ENCODE measurements around the gene TRIM10.
"Not testable (repeated sequence)": the region's sequence is repeated elsewhere in the genome, so short reads cannot be mapped to it uniquely, and the experiment has no call there.

The TRIM10 gene

DNA sequence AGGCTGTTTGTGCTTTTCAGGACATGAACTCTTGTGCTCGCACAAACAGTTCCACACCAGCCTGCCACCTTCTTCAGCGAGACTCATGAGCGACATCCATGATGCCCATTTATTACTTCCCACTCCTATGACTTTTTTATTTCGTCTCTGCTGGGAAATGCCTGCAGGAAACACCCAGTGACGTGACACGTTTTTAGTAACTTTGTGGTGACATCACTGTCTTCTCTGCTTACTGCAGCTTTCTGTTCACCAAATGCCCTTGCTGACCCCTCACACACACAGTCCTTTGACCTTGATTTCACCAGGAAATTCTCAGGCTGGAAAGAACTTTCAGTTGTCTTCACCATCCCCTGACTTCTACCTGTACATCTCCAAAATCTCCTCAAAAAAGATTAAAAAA lies 16.2 kb downstream of the TRIM10 start:
- H3K4me1 ChIP-seq (ENCODE audit: control insufficient read depth in 5 of 5, insufficient read depth in 5 of 5, low read length in 5 of 5): no peaks in the 10 kb centered on the region
- H3K27ac ChIP-seq (ENCODE audit: low read depth, low read length): no peak overlapping the region
- peaks cover 3 to 22% (median 13%) of the 10 kb centered on the region in 5 donors for H3K27me3 ChIP-seq (ENCODE audit: control insufficient read depth in 5 of 5, insufficient read depth in 4 of 5, low read length in 5 of 5)
- H3K36me3 ChIP-seq (ENCODE audit: control insufficient read depth in 5 of 5, insufficient read depth in 5 of 5, low read length in 5 of 5): no peaks in the 10 kb centered on the region
- H3K9me3 ChIP-seq (ENCODE audit: control insufficient read depth in 5 of 5, low read length in 5 of 5): no peaks in the 10 kb centered on the region
- H3K4me3 ChIP-seq (ENCODE audit: low read depth in 1 of 5, low read length in 5 of 5): no peak overlapping the region
- H3K9ac ChIP-seq (ENCODE audit: low read length in 5 of 5): no peak overlapping the region

GRCh38 chr6:30143780-30144179 lies 17.2 kb downstream of the TRIM10 start:
- Histone ChIP-seq H3K27ac (ENCODE audit: low read depth, low read length) (no peak overlapping the region), H3K9ac (ENCODE audit: low read length in 5 of 5) (no peak overlapping the region), H3K36me3 (ENCODE audit: control insufficient read depth in 5 of 5, insufficient read depth in 5 of 5, low read length in 5 of 5) (no peaks in the 10 kb centered on the region), H3K9me3 (ENCODE audit: control insufficient read depth in 5 of 5, low read length in 5 of 5) (no peaks in the 10 kb centered on the region), H3K27me3 (ENCODE audit: control insufficient read depth in 5 of 5, insufficient read depth in 4 of 5, low read length in 5 of 5) (peaks cover 3 to 22% (median 13%) of the 10 kb centered on the region in 5 donors), H3K4me1 (ENCODE audit: control insufficient read depth in 5 of 5, insufficient read depth in 5 of 5, low read length in 5 of 5) (no peaks in the 10 kb centered on the region), H3K4me3 (ENCODE audit: low read depth in 1 of 5, low read length in 5 of 5) (no peak overlapping the region)

- Histone ChIP-seq H3K4me1 (ENCODE audit: control insufficient read depth in 5 of 5, insufficient read depth in 5 of 5, low read length in 5 of 5) (no peaks in the 10 kb centered on the region), H3K36me3 (ENCODE audit: control insufficient read depth in 5 of 5, insufficient read depth in 5 of 5, low read length in 5 of 5) (no peaks in the 10 kb centered on the region), H3K27me3 (ENCODE audit: control insufficient read depth in 5 of 5, insufficient read depth in 4 of 5, low read length in 5 of 5) (peaks cover 3 to 20% (median 10%) of the 10 kb centered on the region in 5 donors), H3K9me3 (ENCODE audit: control insufficient read depth in 5 of 5, low read length in 5 of 5) (no peaks in the 10 kb centered on the region), H3K27ac (ENCODE audit: low read depth, low read length) (no peak overlapping the region), H3K9ac (ENCODE audit: low read length in 5 of 5) (no peak overlapping the region), H3K4me3 (ENCODE audit: low read depth in 1 of 5, low read length in 5 of 5) (no peak overlapping the region)
Measured at GRCh38 chr6:30142665-30143064, 18.3 kb downstream of the TRIM10 start.

GRCh38 chr6:30140240-30140639 lies 20.8 kb downstream of the TRIM10 start:
- H3K36me3 ChIP-seq (ENCODE audit: control insufficient read depth in 5 of 5, insufficient read depth in 5 of 5, low read length in 5 of 5); H3K9me3 ChIP-seq (ENCODE audit: control insufficient read depth in 5 of 5, low read length in 5 of 5): not testable (repeated sequence)
- peaks cover under 1 to 12% (median 6%) of the 10 kb centered on the region in 5 donors for H3K27me3 ChIP-seq (ENCODE audit: control insufficient read depth in 5 of 5, insufficient read depth in 4 of 5, low read length in 5 of 5)

GRCh38 chr6:30136570-30137286 lies 24.3 kb downstream of the TRIM10 start:
- H3K9ac ChIP-seq (ENCODE audit: low read length in 5 of 5): no peak overlapping the region
- H3K4me3 ChIP-seq (ENCODE audit: low read depth in 1 of 5, low read length in 5 of 5): no peak overlapping the region
- no peaks in the 10 kb centered on the region for H3K36me3 ChIP-seq (ENCODE audit: control insufficient read depth in 5 of 5, insufficient read depth in 5 of 5, low read length in 5 of 5)
- H3K27ac ChIP-seq (ENCODE audit: low read depth, low read length): no peak overlapping the region
- no peaks in the 10 kb centered on the region for H3K4me1 ChIP-seq (ENCODE audit: control insufficient read depth in 5 of 5, insufficient read depth in 5 of 5, low read length in 5 of 5)
- H3K9me3 ChIP-seq (ENCODE audit: control insufficient read depth in 5 of 5, low read length in 5 of 5): no peaks in the 10 kb centered on the region
- H3K27me3 ChIP-seq (ENCODE audit: control insufficient read depth in 5 of 5, insufficient read depth in 4 of 5, low read length in 5 of 5): peaks cover 0 to 22% (median 7%) of the 10 kb centered on the region in 5 donors

More at GRCh38 chr6:30140240-30140639, 20.8 kb downstream of the TRIM10 start:
- not testable (repeated sequence) for H3K4me1 ChIP-seq (ENCODE audit: control insufficient read depth in 5 of 5, insufficient read depth in 5 of 5, low read length in 5 of 5); H3K9ac ChIP-seq (ENCODE audit: low read length in 5 of 5); H3K27ac ChIP-seq (ENCODE audit: low read depth, low read length); H3K4me3 ChIP-seq (ENCODE audit: low read depth in 1 of 5, low read length in 5 of 5)

DNA sequence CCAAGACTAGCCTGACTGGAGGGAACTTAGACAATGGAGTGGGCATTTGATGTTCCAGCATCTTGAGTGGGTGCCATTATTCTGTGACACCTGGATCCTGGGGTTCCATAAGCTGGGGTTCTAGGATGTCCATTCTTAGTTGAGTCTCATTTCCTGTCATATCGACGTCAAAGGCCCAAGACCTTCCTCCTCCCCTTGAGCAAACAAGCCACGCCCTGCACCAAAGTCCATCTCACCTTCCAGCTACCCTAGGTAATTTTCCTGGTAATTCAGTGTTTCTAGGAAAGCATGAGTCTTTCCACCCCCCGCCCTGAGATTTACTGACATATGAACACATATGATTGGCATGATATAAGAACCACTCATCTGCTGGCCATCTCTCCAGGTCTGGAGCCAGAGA lies 25.3 kb downstream of the TRIM10 start, which contains the start of gene TRIM40:
Gene TRIM40 (plus strand): TSS at position 384 of the 400 bp plus-strand sequence. CDS start 897 bp downstream, outside the sequence.
- Histone ChIP-seq H3K27ac (ENCODE audit: low read depth, low read length) (no peak within 1 kb of the TSS), H3K4me1 (ENCODE audit: control insufficient read depth in 5 of 5, insufficient read depth in 5 of 5, low read length in 5 of 5) (peaks cover 0 to 5% (median 2%) of the 10 kb centered on the region in 5 donors), H3K27me3 (ENCODE audit: control insufficient read depth in 5 of 5, insufficient read depth in 4 of 5, low read length in 5 of 5) (peaks cover 0 to 30% (median 10%) of the 10 kb centered on the region in 5 donors), H3K36me3 (ENCODE audit: control insufficient read depth in 5 of 5, insufficient read depth in 5 of 5, low read length in 5 of 5) (no peaks in the 10 kb centered on the region), H3K4me3 (ENCODE audit: low read depth in 1 of 5, low read length in 5 of 5) (no peak within 1 kb of the TSS), H3K9me3 (ENCODE audit: control insufficient read depth in 5 of 5, low read length in 5 of 5) (no peaks in the 10 kb centered on the region), H3K9ac (ENCODE audit: low read length in 5 of 5) (no peak within 1 kb of the TSS)

GRCh38 chr6:30135147-30135546 lies 25.9 kb downstream of the TRIM10 start:
- no peak overlapping the region for H3K27ac ChIP-seq (ENCODE audit: low read depth, low read length)
- peaks cover 5 to 35% (median 16%) of the 10 kb centered on the region in 5 donors for H3K27me3 ChIP-seq (ENCODE audit: control insufficient read depth in 5 of 5, insufficient read depth in 4 of 5, low read length in 5 of 5)
- peaks cover 0 to 6% (median 3%) of the 10 kb centered on the region in 5 donors for H3K4me1 ChIP-seq (ENCODE audit: control insufficient read depth in 5 of 5, insufficient read depth in 5 of 5, low read length in 5 of 5)
- no peaks in the 10 kb centered on the region for H3K9me3 ChIP-seq (ENCODE audit: control insufficient read depth in 5 of 5, low read length in 5 of 5)
- H3K9ac ChIP-seq (ENCODE audit: low read length in 5 of 5): no peak overlapping the region
- H3K36me3 ChIP-seq (ENCODE audit: control insufficient read depth in 5 of 5, insufficient read depth in 5 of 5, low read length in 5 of 5): no peaks in the 10 kb centered on the region
- H3K4me3 ChIP-seq (ENCODE audit: low read depth in 1 of 5, low read length in 5 of 5): no peak overlapping the region

DNA sequence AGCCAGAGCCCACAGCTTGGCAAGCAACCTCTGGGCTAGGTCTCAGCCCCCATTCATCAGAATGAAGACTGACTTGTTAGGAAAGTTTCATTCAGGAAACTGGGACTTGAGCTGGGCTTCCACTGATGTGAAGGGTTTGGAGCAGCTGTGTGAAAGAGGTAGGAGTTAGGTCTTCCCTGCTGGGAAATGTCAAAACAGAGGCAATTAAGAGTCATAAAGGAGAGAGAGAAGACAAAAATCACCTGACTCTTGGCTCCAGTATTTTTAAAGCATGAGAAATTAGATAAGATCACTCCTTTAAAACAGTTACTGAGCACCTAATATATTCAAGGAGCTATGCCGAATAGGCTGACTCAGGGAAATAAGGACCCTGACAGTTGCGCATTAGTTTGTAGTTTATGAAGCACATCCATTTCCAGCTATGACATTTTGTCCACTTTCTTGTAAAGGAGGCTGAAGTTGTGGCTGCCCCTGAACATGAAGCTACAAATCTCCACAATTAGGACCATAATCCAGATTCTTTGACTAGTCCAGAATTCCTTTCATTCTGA lies 29.0 kb downstream of the TRIM10 start:
- H3K27ac ChIP-seq (ENCODE audit: low read depth, low read length): no peak overlapping the region
- peaks cover 0 to 13% (median 10%) of the 10 kb centered on the region in 5 donors for H3K4me1 ChIP-seq (ENCODE audit: control insufficient read depth in 5 of 5, insufficient read depth in 5 of 5, low read length in 5 of 5)
- no peak overlapping the region for H3K4me3 ChIP-seq (ENCODE audit: low read depth in 1 of 5, low read length in 5 of 5)
- H3K9ac ChIP-seq (ENCODE audit: low read length in 5 of 5): no peak overlapping the region
- H3K9me3 ChIP-seq (ENCODE audit: control insufficient read depth in 5 of 5, low read length in 5 of 5): no peaks in the 10 kb centered on the region
- peaks cover 19 to 54% (median 33%) of the 10 kb centered on the region in 5 donors for H3K27me3 ChIP-seq (ENCODE audit: control insufficient read depth in 5 of 5, insufficient read depth in 4 of 5, low read length in 5 of 5)
- H3K36me3 ChIP-seq (ENCODE audit: control insufficient read depth in 5 of 5, insufficient read depth in 5 of 5, low read length in 5 of 5): no peaks in the 10 kb centered on the region

DNA sequence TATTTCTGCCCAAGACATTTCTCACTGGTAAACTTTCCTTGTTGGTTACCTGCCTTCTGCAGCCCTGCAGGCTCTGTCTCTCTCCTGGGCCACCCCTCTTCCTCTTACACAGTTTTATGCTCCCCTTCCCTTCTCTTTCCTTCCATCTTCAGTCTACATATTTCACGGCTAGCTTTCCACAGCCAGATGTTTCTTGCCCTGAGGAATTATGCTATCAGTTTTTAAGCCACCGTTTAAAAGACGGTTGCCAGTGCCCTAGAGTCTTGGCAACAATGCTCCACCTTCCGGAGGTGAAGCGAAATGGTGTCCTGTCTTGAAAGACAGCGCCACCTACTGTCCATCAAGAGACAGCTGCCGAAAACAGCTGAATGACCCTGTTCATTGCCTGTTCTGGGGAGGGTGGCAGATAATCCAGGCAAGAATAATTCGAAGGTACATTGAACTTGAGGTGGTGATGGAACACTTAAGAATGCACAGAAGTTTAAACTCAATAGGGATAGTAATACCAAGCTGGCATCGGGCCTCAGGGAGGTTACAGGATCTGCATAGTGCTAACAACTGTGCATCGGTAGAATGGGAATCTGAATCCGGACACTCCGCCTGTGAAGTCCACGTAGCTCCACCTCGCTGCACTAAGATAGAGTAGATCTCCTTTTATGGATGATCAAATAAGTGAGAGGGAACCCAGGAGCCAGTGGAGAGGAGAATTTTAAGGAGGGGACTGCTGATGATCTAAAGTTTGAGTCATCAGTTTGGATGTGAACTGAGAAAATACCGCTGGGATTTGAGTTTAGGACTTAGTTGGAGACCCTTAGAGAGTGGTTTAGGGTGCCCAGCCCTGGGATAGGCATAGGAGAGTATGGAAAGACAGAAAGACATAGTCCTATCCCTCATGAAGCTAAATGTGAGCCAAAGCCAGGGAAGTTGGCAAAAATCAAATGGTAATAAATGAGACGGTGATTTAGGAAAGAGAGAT lies 29.8 kb downstream of the TRIM10 start:
- H3K27ac ChIP-seq (ENCODE audit: low read depth, low read length): no peak overlapping the region
- no peaks in the 10 kb centered on the region for H3K36me3 ChIP-seq (ENCODE audit: control insufficient read depth in 5 of 5, insufficient read depth in 5 of 5, low read length in 5 of 5)
- no peaks in the 10 kb centered on the region for H3K9me3 ChIP-seq (ENCODE audit: control insufficient read depth in 5 of 5, low read length in 5 of 5)
- H3K27me3 ChIP-seq (ENCODE audit: control insufficient read depth in 5 of 5, insufficient read depth in 4 of 5, low read length in 5 of 5): peaks cover 20 to 58% (median 38%) of the 10 kb centered on the region in 5 donors
- no peak overlapping the region for H3K4me3 ChIP-seq (ENCODE audit: low read depth in 1 of 5, low read length in 5 of 5)
- peaks cover 0 to 13% (median 10%) of the 10 kb centered on the region in 5 donors for H3K4me1 ChIP-seq (ENCODE audit: control insufficient read depth in 5 of 5, insufficient read depth in 5 of 5, low read length in 5 of 5)
- no peak overlapping the region for H3K9ac ChIP-seq (ENCODE audit: low read length in 5 of 5)

All from subcutaneous abdominal adipose tissue (tissue), 5 donors.